AG04450 (cell line): Measurements from ENCODE around the gene IP6K1. TPM values are rescaled to one million over a fixed set of nuclear protein-coding genes. Genes with fewer than 3 reads are reported as not detected.
"Not testable (repeated sequence)": the region's sequence is repeated elsewhere in the genome, so short reads cannot be mapped to it uniquely, and the experiment has no call there.

Source experiments
- CTCF ChIA-PET: fragments of 300-600, 350-600 bp; formaldehyde crosslinking; extraction: SDS; loops from one replicate; lab custom pipeline; 2022; ENCODE audit warnings: antibody characterized with exemption, inconsistent platforms; lab: Charles Lee
- POLR2A ChIA-PET: fragments of 350-600 bp; formaldehyde crosslinking; extraction: SDS; loops from one replicate; lab custom pipeline; 2021; ENCODE audit warnings: antibody characterized with exemption, inconsistent platforms; lab: Yijun Ruan, JAX
- DNase-seq: peaks from one replicate; pipeline ENCODE4 v3.0.0-alpha.2; 2011; ENCODE audit warnings: low read depth, low spot score
- H3K27ac ChIP-seq: one replicate; pipeline ENCODE4 v1.5.1; 2012; ENCODE audit warnings: low read depth, low read length, control low read depth
- H3K27me3 ChIP-seq: one replicate; pipeline ENCODE4 v1.6.0; 2012; ENCODE audit warnings: low read length; ENCODE audit not compliant: control insufficient read depth, insufficient read depth
- H3K4me3 ChIP-seq: 2 replicates; pipeline ENCODE4 v1.5.1; 2011; ENCODE audit warnings: mild to moderate bottlenecking, low read depth, low read length, control low read depth
- H3K9me3 ChIP-seq: 2 replicates; pipeline ENCODE4 v1.5.1; 2012; ENCODE audit warnings: low read length; ENCODE audit not compliant: control insufficient read depth, insufficient read depth
- polyA plus RNA-seq: library from polyadenylated mRNA; depleted of rRNA; stranded (reverse); fragments of >200 nt; gene quantifications from 2 replicates; pipeline ENCODE4 v1.2.3, GENCODE V29; 2011
- TF ChIP-seq, protein P1 (sequence below): IDR thresholded peaks from 2 replicates; pipeline ENCODE4 v1.5.1; 2011; ENCODE audit warnings: low read depth, low read length, control low read depth, inconsistent platforms

IP6K1 gene
- polyA plus RNA-seq, 1 experiment, result 40.4 TPM

GRCh38 chr3:49785565-49786356, 581 bp downstream of the IP6K1 start:
- no peak for DNase-seq
- TF ChIP-seq, protein P1, sequence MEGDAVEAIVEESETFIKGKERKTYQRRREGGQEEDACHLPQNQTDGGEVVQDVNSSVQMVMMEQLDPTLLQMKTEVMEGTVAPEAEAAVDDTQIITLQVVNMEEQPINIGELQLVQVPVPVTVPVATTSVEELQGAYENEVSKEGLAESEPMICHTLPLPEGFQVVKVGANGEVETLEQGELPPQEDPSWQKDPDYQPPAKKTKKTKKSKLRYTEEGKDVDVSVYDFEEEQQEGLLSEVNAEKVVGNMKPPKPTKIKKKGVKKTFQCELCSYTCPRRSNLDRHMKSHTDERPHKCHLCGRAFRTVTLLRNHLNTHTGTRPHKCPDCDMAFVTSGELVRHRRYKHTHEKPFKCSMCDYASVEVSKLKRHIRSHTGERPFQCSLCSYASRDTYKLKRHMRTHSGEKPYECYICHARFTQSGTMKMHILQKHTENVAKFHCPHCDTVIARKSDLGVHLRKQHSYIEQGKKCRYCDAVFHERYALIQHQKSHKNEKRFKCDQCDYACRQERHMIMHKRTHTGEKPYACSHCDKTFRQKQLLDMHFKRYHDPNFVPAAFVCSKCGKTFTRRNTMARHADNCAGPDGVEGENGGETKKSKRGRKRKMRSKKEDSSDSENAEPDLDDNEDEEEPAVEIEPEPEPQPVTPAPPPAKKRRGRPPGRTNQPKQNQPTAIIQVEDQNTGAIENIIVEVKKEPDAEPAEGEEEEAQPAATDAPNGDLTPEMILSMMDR, result no peak
- Histone ChIP-seq H3K27ac (no peak overlapping the region), H3K4me3 (peak overlapping the region; percentile 69), H3K27me3 (no peaks in the 10 kb centered on the region), H3K9me3 (no peaks in the 10 kb centered on the region)
- ChIA-PET CTCF (interaction anchor here (0.8 to 0.9 kb wide), 2 partner anchors 17 to 82 kb away, joined by 3 read pairs; partner anchors contain the start of gene INKA1), POLR2A (interaction anchor here (0.6 to 1.5 kb wide), 7 partner anchors 9 to 1068 kb away, joined by 3 to 9 read pairs (median 3); partner anchors contain the start of genes CDHR4 and INKA1)

DNA sequence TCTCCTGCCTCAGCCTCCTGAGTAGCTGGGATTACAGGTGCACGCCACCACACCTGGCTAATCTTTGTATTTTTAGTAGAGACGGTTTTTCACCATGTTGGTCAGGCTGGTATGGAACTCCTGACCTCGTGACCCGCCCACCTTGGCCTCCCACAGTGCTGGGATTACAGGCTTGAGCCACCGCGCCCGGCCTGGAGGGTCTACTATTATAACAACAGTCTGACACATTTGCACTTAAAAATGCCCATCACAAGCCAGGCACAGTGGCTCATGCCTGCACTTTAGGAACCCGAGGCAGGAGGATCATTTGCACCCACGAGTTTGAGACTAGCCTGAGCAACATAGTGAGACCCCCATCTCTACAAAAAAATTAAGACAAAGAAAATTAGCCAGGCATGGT, 4.1 kb downstream of the IP6K1 start:
- DNase-seq, H3K27ac ChIP-seq, H3K4me3 ChIP-seq, H3K9me3 ChIP-seq, H3K27me3 ChIP-seq: not testable (repeated sequence)
- CTCF ChIA-PET, result interaction anchor here (2.2 kb wide), 1 partner anchor 20 kb away, joined by 8 read pairs; the partner anchor contains the start of gene INKA1
- POLR2A ChIA-PET, result interaction anchor here (0.7 to 0.8 kb wide), 2 partner anchors 9 to 23 kb away, joined by 4 to 5 read pairs; no protein-coding TSS in a partner anchor

GRCh38 chr3:49781415-49782199, 4.7 kb downstream of the IP6K1 start:
- Histone ChIP-seq H3K27me3 (no peaks in the 10 kb centered on the region), H3K27ac (no peak overlapping the region), H3K4me3 (no peak overlapping the region), H3K9me3 (no peaks in the 10 kb centered on the region)
- CTCF ChIA-PET, result interaction anchor here (0.6 to 2.2 kb wide), 3 partner anchors 21 to 1345 kb away, joined by 3 to 8 read pairs (median 4); partner anchors contain the start of gene INKA1
- POLR2A ChIA-PET, result interaction anchor here (0.8 kb wide), 1 partner anchor 10 kb away, joined by 5 read pairs; no protein-coding TSS in a partner anchor
- no peak for DNase-seq
- TF ChIP-seq, protein P1, result no peak

DNA sequence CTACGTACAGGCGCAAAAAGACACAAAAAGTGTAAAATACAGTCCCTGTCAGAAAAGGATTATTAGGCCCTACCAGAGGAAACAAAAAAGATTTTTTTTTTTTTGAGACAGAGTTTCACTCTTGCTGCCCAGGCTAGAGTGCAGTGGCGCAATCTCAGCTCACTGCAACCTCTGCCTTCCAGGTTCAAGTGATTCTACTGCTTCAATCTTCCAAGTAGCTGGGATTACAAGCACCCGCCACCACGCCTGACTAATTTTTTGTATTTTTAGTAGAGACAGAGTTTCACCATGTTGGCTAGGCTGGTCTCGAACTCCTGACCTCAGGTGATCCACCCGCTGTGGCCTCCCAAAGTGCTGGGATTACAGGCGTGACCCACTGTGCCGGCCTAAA, 5.4 kb downstream of the IP6K1 start:
- CTCF ChIA-PET, result interaction anchor here (0.6 to 2.2 kb wide), 2 partner anchors 22 to 30 kb away, joined by 4 to 8 read pairs; partner anchors contain the start of gene INKA1
- H3K9me3 ChIP-seq, H3K27me3 ChIP-seq, H3K4me3 ChIP-seq, H3K27ac ChIP-seq, POLR2A ChIA-PET, DNase-seq: not testable (repeated sequence)

DNA sequence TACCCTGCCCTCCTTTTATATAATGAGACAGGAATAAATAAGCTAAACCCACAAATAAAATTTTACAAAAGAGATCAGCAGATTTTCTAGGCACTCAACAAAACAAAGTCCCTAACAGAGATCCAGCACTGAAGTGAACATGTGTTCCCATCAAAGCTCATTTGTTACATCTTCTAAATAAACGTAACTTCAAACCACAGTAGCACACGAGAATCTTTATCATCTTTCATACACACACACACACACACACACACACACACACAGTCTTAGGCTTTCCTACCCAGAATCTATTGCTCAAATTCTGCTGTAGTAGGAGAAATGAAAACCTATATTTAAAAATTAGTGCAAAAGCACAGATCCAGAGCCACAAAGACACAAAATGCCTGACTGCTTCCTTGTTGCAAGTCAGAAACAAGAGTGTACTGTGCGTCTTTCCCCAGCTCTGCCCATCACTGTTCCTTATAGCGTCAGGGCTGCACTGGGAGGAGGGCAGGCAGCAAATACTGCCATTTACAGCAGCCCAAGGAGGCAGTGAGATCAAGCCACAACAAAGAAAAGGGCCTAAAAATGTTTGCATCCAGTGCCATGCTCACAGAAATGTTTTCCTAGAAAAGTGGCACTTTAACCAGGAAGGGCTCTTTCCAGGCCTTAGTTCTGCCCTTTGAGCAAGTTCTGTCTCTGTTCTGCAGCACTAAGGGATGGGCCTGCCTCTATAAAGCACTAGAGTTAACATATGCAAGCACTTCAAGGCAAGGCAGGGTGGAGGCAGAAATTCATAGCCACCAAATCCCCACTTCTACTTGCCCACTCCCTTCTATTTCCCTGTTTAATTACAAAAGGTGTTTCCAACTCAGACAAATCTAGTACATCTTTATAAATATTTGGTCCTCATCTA, 6.0 kb downstream of the IP6K1 start:
- Histone ChIP-seq H3K9me3 (no peaks in the 10 kb centered on the region), H3K4me3 (no peak overlapping the region), H3K27ac (peak overlapping the region; percentile 0), H3K27me3 (no peaks in the 10 kb centered on the region)
- CTCF ChIA-PET, result interaction anchor here (1.0 kb wide), 1 partner anchor 22 kb away, joined by 9 read pairs; the partner anchor contains the start of gene INKA1
- POLR2A ChIA-PET, result no interaction called here
- no peak for DNase-seq
- TF ChIP-seq, protein P1, result no peak
